Measurements from ENCODE around the gene MYO18B.
A peak's percentile ranks its signal among the peaks of the same experiment; 100 is the strongest.

Gene MYO18B

GRCh38 chr22:25838960-25839741, 97.2 kb downstream of the MYO18B start:
- no peak overlapping the region for H3K27ac Mint-ChIP-seq
- no peaks in the 10 kb centered on the region for H3K4me1 Mint-ChIP-seq
- CTCF ChIA-PET, result no interaction called here
- peaks cover 4% of the 10 kb centered on the region for H3K27me3 Mint-ChIP-seq
- H3K36me3 Mint-ChIP-seq, result no peaks in the 10 kb centered on the region
- no peaks in the 10 kb centered on the region for H3K9me3 Mint-ChIP-seq
- H3K4me3 Mint-ChIP-seq, result no peak overlapping the region
- no peak for DNase-seq

- H3K9me3 Mint-ChIP-seq, result no peaks in the 10 kb centered on the region
- H3K27ac Mint-ChIP-seq, result no peak overlapping the region
- peaks cover 4% of the 10 kb centered on the region for H3K27me3 Mint-ChIP-seq
- H3K4me1 Mint-ChIP-seq, result no peaks in the 10 kb centered on the region
- no peak overlapping the region for H3K4me3 Mint-ChIP-seq
- H3K36me3 Mint-ChIP-seq, result no peaks in the 10 kb centered on the region
- no peak for DNase-seq
- CTCF ChIA-PET, result no interaction called here
Observed at GRCh38 chr22:25839755-25840154, 97.8 kb downstream of the MYO18B start.

GRCh38 chr22:25840167-25840566, 98.2 kb downstream of the MYO18B start:
- H3K27me3 Mint-ChIP-seq, result peaks cover 4% of the 10 kb centered on the region
- no peaks in the 10 kb centered on the region for H3K36me3 Mint-ChIP-seq
- H3K9me3 Mint-ChIP-seq, result no peaks in the 10 kb centered on the region
- no peak for DNase-seq
- no peak overlapping the region for H3K4me3 Mint-ChIP-seq
- CTCF ChIA-PET, result no interaction called here
- no peak overlapping the region for H3K27ac Mint-ChIP-seq
- H3K4me1 Mint-ChIP-seq, result no peaks in the 10 kb centered on the region

GRCh38 chr22:25840891-25841290, 98.9 kb downstream of the MYO18B start:
- Mint-ChIP-seq H3K9me3 (no peaks in the 10 kb centered on the region), H3K36me3 (no peaks in the 10 kb centered on the region), H3K4me3 (no peak overlapping the region), H3K4me1 (no peaks in the 10 kb centered on the region), H3K27me3 (peaks cover 4% of the 10 kb centered on the region), H3K27ac (no peak overlapping the region)
- CTCF ChIA-PET, result no interaction called here
- no peak for DNase-seq

GRCh38 chr22:25841775-25842174, 99.8 kb downstream of the MYO18B start:
- no peak overlapping the region for H3K4me3 Mint-ChIP-seq
- no peaks in the 10 kb centered on the region for H3K4me1 Mint-ChIP-seq
- peaks cover 4% of the 10 kb centered on the region for H3K27me3 Mint-ChIP-seq
- CTCF ChIA-PET, result no interaction called here
- no peaks in the 10 kb centered on the region for H3K36me3 Mint-ChIP-seq
- no peak for DNase-seq
- H3K27ac Mint-ChIP-seq, result no peak overlapping the region
- no peaks in the 10 kb centered on the region for H3K9me3 Mint-ChIP-seq

GRCh38 chr22:25843660-25844405, 101.8 kb downstream of the MYO18B start:
- DNase-seq, result no peak
- Mint-ChIP-seq H3K36me3 (no peaks in the 10 kb centered on the region), H3K27me3 (peaks cover 4% of the 10 kb centered on the region), H3K27ac (no peak overlapping the region), H3K4me1 (no peaks in the 10 kb centered on the region), H3K9me3 (no peaks in the 10 kb centered on the region), H3K4me3 (no peak overlapping the region)
- CTCF ChIA-PET, result no interaction called here

- peaks cover 4% of the 10 kb centered on the region for H3K27me3 Mint-ChIP-seq
- no peak for DNase-seq
- H3K36me3 Mint-ChIP-seq, result no peaks in the 10 kb centered on the region
- CTCF ChIA-PET, result interaction anchor here (0.8 kb wide), 1 partner anchor 9 kb away, joined by 3 read pairs; no protein-coding TSS in a partner anchor
- H3K27ac Mint-ChIP-seq, result no peak overlapping the region
- no peaks in the 10 kb centered on the region for H3K9me3 Mint-ChIP-seq
- no peaks in the 10 kb centered on the region for H3K4me1 Mint-ChIP-seq
- no peak overlapping the region for H3K4me3 Mint-ChIP-seq
Observed at GRCh38 chr22:25844601-25845000, 102.6 kb downstream of the MYO18B start.

- Mint-ChIP-seq H3K9me3 (no peaks in the 10 kb centered on the region), H3K4me3 (no peak overlapping the region), H3K27ac (no peak overlapping the region), H3K4me1 (no peaks in the 10 kb centered on the region), H3K36me3 (no peaks in the 10 kb centered on the region), H3K27me3 (peaks cover under 1% of the 10 kb centered on the region)
- DNase-seq, result peak; percentile 22
- CTCF ChIA-PET, result interaction anchor here (1.5 kb wide), 1 partner anchor 484 kb away, joined by 3 read pairs; no protein-coding TSS in a partner anchor
Observed at GRCh38 chr22:25845985-25846745, 104.2 kb downstream of the MYO18B start.

- Mint-ChIP-seq H3K4me1 (no peaks in the 10 kb centered on the region), H3K27ac (no peak overlapping the region), H3K27me3 (peaks cover 6% of the 10 kb centered on the region), H3K4me3 (no peak overlapping the region), H3K9me3 (no peaks in the 10 kb centered on the region), H3K36me3 (no peaks in the 10 kb centered on the region)
- DNase-seq, result no peak
- CTCF ChIA-PET, result no interaction called here
Observed at GRCh38 chr22:25847451-25847850, 105.5 kb downstream of the MYO18B start.

- Mint-ChIP-seq H3K4me3 (no peak overlapping the region), H3K9me3 (no peaks in the 10 kb centered on the region), H3K36me3 (no peaks in the 10 kb centered on the region), H3K27ac (no peak overlapping the region), H3K27me3 (peaks cover 12% of the 10 kb centered on the region), H3K4me1 (no peaks in the 10 kb centered on the region)
- CTCF ChIA-PET, result no interaction called here
- no peak for DNase-seq
Observed at GRCh38 chr22:25848954-25849353, 107.0 kb downstream of the MYO18B start.

- no peak overlapping the region for H3K4me3 Mint-ChIP-seq
Observed at GRCh38 chr22:25849522-25849921, 107.5 kb downstream of the MYO18B start.

GRCh38 chr22:25852223-25852622, 110.2 kb downstream of the MYO18B start:
- CTCF ChIA-PET, result no interaction called here
- Mint-ChIP-seq H3K4me3 (no peak overlapping the region), H3K9me3 (no peaks in the 10 kb centered on the region), H3K4me1 (no peaks in the 10 kb centered on the region), H3K27me3 (peaks cover 18% of the 10 kb centered on the region), H3K27ac (no peak overlapping the region), H3K36me3 (no peaks in the 10 kb centered on the region)
- no peak for DNase-seq

More at GRCh38 chr22:25849522-25849921, 107.5 kb downstream of the MYO18B start:
- Mint-ChIP-seq H3K36me3 (no peaks in the 10 kb centered on the region), H3K9me3 (no peaks in the 10 kb centered on the region), H3K4me1 (no peaks in the 10 kb centered on the region), H3K27me3 (peaks cover 12% of the 10 kb centered on the region), H3K27ac (no peak overlapping the region)
- DNase-seq, result no peak
- CTCF ChIA-PET, result no interaction called here

GRCh38 chr22:25853078-25853477, 111.1 kb downstream of the MYO18B start:
- H3K4me3 Mint-ChIP-seq, result no peak overlapping the region
- CTCF ChIA-PET, result no interaction called here
- no peak overlapping the region for H3K27ac Mint-ChIP-seq
- no peaks in the 10 kb centered on the region for H3K36me3 Mint-ChIP-seq
- no peaks in the 10 kb centered on the region for H3K4me1 Mint-ChIP-seq
- DNase-seq, result no peak
- H3K9me3 Mint-ChIP-seq, result no peaks in the 10 kb centered on the region
- H3K27me3 Mint-ChIP-seq, result peaks cover 20% of the 10 kb centered on the region

- CTCF ChIA-PET, result interaction anchor here (0.7 kb wide), 1 partner anchor 9 kb away, joined by 3 read pairs; no protein-coding TSS in a partner anchor
- DNase-seq, result no peak
- H3K4me3 Mint-ChIP-seq, result no peak overlapping the region
- H3K27me3 Mint-ChIP-seq, result peaks cover 20% of the 10 kb centered on the region
- no peaks in the 10 kb centered on the region for H3K9me3 Mint-ChIP-seq
- H3K27ac Mint-ChIP-seq, result no peak overlapping the region
- H3K36me3 Mint-ChIP-seq, result no peaks in the 10 kb centered on the region
- H3K4me1 Mint-ChIP-seq, result no peaks in the 10 kb centered on the region
Observed at GRCh38 chr22:25853501-25854284, 111.7 kb downstream of the MYO18B start.

Data from activated naive CD4-positive, alpha-beta T cell treated with anti-CD3 and anti-CD28 coated beads, Interleukin-2, amount 10 ng/mL, durations not matched to agents 7 days and 5 days (primary cell).